Activated CD8-positive, alpha-beta memory T cell treated with anti-CD3 and anti-CD28 coated beads for 1 hour (primary cell): ENCODE data around the gene ZNF692.
"Not testable (repeated sequence)": the region's sequence is repeated elsewhere in the genome, so short reads cannot be mapped to it uniquely, and the experiment has no call there.

Source experiments
- DNase-seq, 2 donors: peaks; one replicate each; pipeline ENCODE4 v3.0.0-alpha.2; 2020; ENCODE audit warnings: low read depth in 1 of 2; ENCODE audit errors: extremely low read depth in 1 of 2

The ZNF692 gene

DNA sequence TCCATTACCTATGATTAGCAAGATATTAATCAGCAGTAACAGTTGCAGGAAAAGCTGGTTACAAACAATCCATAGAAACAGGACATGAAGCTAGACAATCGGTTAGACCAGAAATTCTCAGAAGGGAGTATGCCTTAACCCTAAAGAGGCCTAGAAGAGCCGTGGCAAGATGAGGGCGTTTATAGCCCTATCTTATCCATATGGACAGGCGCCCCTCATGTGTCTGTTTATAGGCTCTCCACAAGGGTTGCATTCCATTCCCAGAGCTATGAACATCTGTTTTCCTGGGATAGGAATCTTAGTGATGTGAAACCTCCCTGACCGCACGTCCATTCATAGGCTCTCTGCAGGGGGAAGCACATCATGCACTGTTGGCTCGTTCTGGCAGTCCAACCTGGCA is 23.5 kb upstream of the ZNF692 start:
- not testable (repeated sequence) for DNase-seq

DNA sequence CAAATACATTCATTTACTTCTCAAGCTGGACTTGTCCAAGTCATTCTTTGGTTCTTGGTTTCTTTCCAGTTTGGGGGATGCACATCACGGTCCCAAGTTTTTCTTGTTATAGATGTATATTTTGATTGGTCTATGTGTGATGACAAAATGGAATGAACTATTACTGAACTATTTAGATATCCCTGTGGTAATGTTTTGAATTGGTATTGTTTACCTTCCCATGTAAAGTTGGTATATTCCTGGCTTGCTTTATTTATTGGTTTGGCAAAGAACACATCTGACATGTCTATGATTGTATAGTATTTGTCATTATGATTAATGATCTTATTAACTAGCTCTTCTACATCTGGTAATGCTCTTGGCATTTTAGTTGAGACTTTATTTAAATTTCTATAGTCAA is 22.4 kb upstream of the ZNF692 start:
- no peak for DNase-seq

DNA sequence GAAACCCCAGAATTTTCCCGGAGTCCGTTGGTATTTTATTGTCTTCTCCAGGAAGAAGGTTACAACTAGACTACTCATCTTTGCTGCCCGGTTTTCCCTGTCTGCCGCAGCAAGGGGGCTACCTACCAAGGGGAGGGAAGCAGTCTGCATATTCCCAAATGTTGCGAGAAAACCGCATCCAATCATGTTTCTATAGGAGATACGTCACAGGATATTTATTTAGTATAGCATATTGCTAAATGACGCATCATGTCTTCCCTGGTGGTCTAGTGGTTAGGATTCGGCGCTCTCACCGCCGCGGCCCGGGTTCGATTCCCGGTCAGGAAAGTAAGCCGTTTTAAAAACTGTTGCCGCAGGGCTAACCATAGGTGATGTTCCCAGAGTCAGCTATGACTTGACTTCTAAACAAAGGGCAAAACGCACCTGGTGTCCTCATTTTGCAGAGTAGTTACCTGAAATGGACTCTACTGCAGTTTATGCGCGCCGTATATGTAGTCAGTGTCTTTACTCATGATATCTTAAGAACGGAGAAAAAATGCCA is 15.2 kb upstream of the ZNF692 start:
- DNase-seq: peak in 1 of 2 donors; percentile 75

DNA sequence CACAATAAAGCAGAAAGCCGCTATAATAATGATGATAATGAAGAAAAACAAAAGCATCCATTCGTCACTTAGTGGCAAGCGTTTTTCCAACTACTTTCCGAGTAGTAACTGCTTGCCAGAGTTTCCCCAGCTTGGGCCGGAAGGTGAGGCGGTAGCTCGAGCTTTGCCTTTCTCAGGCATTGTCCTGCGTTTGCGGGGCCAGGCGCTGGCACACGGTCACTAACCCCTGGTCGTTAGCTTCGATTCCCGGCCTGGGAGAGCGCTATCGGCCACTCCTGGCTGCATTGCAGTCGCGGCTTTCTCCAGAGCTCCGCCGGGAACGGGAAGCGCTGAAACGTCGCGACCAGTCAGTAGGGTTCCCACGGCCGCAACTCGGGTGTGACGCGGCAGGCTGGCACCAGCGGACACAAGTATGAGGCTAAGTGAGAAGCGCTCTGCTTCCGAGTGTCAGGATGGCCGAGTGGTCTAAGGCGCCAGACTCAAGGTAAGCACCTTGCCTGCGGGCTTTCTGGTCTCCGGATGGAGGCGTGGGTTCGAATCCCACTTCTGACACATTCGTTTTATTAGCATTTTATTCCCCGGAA is 14.6 kb upstream of the ZNF692 start:
- peak; percentile 80 to 81 for DNase-seq

DNA sequence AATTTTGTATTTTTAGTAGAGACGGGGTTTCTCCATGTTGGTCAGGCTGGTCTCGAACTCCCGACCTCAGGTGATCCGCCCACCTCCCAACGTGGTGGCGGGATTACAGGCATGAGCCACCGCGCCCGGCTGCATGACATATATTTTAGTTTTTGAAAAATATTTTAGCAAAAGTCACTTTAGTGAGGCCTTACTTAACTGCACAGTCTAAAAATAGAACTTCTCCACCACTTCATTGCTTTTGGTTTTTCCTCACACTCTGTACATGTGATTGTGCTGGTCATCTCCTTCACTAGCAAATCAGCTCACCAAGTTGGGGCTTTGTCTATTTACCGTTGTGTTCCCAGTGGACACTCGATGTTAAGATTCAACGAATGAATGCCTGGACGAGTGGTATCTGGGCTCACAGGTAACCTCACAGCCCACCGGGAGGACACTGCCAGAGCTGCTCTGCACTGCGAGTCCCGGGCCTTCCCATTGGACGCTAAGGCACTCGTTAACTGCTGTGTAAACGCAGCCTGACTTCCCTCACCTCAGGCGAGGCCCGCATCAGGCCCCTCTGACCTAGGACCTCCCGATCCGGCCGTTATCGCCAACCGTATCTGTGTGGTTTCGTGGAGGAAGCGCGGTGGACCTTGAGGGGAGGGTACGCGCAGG is 14.0 kb upstream of the ZNF692 start:
- peak in 1 of 2 donors; percentile 13 for DNase-seq

DNA sequence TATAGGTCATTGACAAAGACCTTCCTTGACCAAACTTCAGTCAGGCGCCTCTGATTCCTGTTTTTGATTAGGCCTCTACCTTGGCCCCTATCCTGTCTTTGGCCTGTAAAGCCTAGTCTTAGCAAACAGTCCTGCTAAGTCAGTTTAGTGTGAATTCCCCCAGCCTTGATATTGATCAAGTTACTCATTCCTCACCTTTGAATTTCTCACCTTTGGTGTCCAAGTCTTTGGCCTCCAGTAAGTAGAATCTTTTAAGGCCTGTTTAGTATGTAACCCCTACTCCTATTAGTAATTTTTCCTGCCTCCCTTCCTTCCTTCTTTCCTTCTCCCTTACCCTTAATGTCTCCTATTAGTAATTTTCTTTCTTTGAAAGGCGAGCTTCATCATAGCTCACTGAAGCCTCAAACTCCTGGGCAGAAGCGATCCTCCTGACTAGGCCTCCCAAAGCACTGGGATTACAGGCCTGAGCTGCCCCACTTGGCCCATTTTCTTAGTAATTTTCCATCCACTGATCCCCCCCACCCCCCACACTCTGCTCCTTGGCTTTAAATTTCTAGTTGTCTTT is 13.0 kb upstream of the ZNF692 start:
- no peak for DNase-seq

DNA sequence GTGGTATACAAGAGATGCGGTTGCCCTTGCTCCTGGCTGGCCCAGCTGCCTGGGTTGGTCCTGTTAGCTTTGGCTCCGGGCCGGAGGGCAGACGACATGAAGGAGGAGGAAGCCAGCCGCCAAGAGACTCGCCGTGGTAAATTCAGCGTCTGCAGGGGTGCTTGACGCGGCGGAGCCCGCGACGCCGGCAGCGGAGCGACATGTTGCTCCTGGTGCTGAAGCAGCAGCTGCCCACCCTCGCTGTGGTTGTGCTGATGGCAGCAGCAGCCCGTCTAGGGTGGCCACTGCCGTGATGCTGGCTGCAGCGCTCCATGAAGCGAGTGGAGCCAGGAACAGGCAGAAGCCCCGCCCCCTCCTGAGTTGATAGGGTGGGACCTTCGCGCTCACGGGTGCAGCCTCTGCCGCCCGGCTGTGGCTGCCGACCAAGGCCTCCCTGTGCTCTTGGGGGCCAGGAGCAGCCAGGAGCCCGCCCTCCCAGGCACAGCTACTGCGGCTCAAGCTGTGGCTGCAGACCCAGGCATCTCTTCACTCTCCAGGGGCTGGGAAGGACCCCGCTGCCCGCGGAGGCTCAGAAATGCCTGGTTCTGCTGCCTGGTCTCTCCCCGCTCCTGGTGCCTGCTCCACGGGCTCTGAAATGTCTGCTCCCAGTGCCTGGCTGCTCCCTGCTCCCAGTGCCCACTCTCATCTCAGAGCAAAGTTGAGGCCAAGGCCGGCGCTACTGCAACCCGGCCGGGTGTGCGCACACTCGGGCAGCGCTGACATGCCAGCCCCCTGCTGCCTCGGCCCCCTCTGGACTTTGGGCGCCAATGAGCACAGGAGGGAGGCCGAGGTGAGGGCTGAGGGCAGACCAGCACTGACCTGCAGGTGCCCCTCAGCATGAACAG is 4.4 kb upstream of the ZNF692 start:
- peak; percentile 63 to 71 for DNase-seq

DNA sequence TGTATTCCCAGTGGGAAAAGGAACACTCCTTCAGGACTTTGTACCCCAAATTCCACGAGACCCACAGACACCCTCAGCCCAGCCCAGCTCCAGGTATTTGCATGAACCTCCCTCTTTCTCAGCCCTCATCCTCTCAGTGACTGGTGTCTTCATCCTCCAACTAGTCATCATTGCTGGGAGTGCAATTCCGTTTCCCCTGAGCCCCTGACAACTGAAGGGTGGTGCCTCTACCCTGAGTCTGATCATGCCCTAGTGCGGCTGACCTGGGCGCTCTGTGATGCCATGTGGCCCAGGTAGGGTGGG is 3.8 kb upstream of the ZNF692 start:
- no peak for DNase-seq

DNA sequence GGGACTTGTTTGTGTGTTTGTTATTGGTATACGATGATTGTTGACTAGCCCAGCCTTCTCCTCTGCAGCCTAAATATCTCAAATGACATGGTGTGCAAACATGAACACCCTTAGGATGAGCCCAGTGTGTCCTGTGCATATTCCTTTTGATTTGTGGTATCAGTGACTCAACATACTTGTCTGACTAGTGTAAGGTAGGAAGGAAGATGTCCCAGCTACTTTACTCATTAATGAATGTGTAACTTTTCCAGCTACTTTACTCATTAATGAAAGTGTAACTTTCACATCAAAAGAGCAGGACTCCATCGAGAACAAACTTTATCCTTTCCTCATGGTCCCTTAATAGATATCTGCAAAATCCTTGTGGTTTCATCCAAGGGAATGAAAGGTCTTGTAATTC is 2.7 kb upstream of the ZNF692 start:
- DNase-seq: no peak

DNA sequence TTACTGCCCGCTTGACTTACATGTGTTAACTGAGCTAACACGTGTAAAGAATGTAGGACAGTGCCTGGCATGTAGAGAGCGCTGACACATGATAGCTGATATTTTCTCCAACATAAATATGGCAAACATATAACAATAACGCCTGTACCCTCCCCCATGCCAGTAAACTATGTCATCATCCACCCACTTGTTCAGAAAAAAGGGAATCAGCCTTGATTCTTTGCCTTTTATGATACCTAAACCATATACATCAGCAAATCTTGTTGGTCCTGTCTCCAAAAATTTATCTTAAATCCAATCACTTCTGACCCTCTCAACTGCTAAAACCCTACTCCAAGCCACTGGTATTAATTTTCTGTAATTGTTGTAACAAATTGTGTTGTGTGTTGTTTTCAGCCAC is 1.1 kb upstream of the ZNF692 start:
- DNase-seq: no peak

DNA sequence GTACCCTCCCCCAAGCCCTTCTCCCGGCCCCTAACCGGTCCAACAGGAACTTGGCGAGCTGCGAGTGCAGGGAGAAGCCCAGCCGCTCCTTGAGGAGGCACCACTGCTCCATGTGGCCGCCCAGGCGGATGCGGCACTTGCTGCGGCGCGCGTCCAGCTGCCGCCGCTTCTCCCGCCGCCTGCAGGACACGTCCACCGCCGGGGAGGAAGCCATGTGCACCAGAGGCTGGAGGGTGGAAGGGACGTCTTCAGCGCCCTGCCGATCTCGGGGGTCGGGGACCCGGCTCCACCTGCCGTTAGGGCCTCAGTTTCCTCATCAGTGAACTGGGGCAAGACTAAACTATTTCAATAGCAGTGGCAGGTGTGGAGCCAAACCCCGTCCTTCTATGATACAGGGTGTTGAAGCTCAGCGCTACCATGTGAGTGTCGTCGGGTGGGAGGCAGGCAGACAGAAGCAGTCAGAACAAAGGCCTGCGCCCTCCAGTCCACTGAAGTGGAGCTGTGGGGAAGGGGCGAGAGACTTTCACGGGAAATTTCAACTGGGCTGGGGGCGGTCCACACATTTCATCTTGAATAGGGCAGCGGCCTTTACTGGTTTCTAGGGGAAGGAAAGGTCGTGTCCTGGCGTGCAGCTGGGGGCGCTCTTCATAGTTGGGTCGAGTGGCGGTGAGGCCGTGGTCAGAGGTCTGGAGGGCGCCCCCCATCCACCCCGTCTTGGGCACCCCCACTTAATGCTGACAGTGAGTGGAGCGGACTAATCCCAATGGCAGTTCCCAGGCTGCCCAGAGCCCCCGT is 592 bp downstream of the ZNF692 start:
- peak in 1 of 2 donors; percentile 17 for DNase-seq

DNA sequence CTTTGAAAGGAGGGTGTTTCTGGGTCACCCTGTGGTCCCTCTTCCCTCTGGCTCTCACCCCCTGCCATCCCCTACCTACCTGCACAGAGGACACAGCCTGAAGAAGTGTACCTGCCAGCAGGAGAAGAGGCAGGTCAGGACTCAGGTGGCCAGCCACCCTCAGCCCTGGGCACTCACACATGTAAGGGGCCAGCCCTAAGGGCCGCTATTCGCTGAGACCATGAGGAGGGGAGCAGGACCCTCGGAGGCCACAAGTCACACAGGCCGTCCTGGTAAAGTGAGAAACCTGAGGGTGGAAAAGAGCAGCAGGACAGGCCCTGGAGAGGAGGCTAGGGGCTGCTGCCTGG is 1.2 kb downstream of the ZNF692 start:
- DNase-seq: no peak

DNA sequence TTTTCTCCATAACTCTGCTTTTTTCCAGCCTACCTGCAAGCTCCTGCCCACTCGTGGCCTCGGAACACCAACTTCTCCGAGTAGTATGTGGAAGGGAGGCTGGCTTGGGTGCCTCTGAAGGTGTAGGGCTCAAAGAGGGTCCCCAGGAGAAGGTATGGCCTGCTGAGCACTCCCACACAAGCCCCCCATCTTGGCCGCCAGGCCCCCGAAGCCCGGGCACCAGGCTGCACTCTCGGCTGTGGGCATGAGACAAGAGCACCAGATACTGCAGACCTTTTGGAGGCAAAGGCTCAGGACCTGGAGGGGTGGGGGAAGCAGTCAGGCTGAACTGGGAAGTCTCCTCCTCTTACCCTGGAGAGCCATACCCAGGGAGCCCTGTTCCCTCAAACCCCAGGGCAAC is 1.7 kb downstream of the ZNF692 start:
- no peak for DNase-seq

DNA sequence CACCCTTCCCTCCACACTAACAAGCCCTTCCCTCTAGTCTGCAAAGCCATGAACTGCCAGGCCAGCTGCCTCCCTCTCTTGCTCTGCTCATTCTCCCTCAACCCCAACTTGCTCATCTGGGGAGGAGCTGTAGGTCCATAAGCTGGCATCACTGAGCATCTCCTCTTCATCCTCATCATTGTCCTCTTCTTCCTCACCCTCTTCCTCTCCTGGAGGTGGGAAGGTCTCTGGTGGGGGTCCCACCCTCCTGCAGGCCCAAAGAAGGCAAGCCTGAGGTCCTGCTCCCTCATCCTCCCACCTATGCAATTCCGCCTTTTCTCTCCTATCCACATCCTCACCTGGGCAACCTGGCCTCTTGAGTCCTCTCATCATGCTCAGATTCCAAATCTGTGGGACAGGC is 2.7 kb downstream of the ZNF692 start:
- DNase-seq: no peak

DNA sequence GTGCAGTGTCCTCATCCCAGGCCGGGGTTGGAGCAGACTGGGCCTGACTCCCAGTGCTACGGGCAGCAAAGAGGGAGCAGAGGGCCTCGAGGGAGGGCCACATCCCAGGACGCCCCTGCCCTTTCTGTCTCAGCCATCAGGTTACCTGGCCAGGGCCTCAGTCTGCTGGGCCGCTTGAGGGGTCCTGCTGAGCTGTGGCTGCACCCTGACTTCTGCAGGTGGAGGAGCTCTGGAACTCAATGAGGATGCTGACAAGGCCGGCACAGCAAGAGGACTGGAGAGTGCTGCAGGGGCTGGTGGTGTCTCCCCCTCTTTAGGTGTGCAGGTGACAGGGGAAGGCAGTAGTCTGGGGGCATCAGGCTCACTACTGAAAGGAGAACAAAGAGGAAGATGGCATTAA is 3.3 kb downstream of the ZNF692 start:
- DNase-seq: no peak

DNA sequence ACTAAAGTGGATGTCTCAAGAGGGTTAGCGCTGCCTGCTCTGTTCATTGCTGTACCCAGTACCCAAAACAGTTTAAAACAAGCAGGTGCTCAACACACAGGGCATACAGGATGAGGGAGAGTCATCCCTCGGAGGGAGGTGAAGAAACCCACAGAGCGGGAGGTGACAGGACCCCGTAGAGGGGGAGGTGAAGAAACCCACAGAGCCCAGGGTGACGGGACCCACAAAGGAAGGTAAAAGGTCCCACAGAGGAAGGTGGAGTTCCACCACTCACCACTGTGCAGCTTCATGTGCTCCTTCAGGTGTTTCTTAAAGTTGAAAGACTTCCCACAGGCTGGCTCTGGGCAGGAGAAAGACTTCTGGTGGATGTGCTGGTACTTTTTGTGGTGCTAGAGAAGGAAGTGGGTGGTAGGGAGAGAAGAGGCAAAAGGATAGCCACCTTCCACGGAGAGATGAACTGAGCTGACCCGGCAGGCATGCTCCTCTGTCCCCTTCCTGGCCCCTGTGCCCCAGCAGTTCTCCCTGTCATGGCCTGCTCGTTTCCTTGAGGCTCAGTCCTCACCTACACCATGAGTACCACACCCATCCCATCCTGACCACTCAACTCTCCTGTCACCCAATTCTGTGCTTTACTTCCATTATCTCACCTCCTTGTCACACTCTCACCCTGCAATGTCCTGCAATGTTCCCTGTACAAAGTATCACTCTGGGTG is 5.1 kb downstream of the ZNF692 start:
- no peak for DNase-seq

DNA sequence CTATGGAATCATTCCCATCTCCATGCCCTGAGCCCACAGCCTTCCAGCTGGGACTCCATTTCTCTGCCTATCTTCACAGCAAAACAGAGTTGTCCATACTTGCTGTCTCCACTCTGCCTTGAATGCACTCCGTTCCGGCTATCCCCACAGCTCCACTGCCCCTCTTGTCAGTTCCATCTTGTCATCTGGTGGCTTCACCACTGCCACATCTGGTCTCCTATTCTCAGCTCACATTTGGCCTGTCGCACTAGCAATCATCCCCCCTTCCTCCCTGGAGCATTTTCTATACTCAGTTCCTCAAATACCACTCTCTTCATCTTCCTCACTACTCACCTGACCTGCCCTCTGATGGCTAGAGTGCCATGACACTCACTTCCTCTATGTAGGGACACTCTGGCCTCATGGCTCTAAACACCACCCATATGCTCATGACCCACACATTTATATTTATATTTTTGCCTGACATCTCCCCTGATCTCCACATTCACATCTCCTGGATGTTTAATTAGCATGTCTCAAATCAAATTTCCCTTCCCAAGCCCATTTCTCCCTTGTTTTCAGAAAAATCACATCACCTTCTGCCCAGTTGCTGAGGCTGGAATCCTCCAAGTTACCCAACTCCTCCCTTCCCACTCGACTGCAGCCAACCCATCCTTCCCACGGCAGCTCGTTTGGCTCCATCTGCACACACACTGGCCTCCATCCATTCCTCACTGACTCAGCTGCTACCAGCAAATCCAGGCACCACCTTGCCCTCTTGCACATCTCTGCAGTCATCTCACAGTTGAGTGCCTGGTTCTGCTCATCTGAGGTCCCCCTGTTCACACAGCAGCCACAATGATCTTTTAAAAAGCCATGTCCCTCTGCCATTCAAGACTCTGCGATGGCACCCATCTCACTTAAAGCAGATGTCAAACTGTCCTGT is 6.1 kb downstream of the ZNF692 start:
- no peak for DNase-seq

DNA sequence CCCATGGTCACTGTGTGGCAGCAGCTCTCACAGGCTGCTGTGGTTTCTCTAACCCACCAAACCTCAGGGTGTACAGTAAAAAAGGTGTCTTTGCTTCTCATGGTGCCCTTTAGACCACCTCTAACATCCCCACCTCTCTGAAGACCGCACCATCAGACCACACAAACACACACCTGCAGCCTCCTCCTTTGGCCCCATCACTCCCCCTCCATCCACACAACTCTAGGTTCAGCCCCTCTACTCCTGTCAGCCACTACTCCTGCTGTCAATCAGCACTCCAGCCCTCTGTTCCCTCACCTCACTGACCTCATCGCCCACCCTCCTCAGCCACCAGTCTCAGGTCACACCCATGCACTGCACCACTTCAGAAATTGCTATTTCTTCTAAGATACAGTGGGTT is 7.5 kb downstream of the ZNF692 start:
- no peak for DNase-seq

DNA sequence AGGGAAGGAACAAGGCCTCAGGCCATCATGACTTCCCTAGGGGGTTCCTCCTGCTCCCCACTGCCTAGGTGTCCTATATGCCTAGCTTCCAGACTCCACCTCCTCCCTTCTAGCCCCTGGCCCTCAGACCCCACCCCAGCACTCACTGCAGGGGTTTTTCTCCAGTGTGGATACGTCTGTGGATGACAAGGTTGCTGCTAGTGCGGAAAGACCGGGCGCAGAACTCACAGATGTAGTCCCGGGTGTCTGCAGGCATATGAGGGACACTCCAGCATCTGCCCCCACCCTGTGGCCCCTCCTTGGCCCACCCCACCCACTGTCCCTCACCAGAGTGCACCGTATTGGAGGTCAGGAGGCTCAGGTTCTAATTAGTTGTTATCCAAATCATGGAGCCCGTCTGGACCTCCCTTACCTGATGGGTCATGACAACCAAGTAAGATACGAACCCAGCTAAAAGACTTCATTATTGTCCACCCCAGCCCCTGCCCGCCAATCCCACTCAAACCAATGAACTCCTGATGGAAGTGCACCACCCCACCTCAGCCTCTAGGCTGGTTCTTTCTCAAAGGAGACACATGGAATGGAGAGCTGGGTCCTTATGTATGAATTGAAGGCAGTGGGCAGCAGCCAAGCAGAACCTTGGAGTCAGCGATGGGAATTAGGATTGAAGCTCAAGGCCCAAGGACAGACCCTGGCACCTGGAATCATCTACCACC is 8.2 kb downstream of the ZNF692 start:
- no peak for DNase-seq
